ENCODE results near the gene TWF2.

TWF2 gene

DNA sequence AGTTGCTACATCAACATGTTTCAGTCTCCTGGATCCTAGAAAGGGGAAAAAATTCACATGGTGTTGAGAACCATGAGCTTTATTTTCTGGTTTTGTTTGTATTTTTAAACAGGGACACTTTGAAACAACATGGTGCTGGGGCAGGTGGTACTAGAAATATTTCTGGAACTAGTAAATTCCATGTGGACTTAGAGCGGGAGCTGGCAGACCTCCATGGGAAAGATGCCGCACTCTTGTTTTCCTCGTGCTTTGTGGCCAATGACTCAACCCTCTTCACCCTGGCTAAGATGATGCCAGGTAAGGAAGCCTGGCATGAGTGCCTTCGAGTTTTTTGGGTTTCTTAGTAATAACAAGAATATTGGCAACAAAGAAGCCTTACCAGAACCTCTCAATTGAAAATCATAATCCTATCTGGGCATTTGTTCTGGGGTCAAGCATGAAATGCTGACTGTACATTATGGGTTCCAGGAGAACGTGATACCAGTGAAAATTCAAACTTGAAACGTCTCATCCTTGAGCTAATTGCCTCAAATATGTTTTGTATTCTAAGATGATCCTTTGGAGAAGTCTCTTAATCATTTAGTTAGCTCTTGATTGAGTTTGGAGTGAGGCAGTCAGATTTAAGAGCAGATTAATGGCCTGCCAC is 33.1 kb downstream of the TWF2 start:
- Histone ChIP-seq H3K4me3 (replicated peaks; ENCODE audit: insufficient read depth, low read length) (no peak overlapping the region), H3K27me3 (ENCODE audit: insufficient read depth, poor library complexity, severe bottlenecking) (no peaks in the 10 kb centered on the region), H3K27ac (replicated peaks) (peak overlapping the region; percentile 88)
- TF ChIP-seq SPI1 (IDR thresholded peaks at IDR 0.05; ENCODE audit: borderline replicate concordance, low read depth) (no peak), GABPA (IDR thresholded peaks at IDR 0.05; ENCODE audit: low read depth) (no peak)
- TF ChIP-seq, protein P1, sequence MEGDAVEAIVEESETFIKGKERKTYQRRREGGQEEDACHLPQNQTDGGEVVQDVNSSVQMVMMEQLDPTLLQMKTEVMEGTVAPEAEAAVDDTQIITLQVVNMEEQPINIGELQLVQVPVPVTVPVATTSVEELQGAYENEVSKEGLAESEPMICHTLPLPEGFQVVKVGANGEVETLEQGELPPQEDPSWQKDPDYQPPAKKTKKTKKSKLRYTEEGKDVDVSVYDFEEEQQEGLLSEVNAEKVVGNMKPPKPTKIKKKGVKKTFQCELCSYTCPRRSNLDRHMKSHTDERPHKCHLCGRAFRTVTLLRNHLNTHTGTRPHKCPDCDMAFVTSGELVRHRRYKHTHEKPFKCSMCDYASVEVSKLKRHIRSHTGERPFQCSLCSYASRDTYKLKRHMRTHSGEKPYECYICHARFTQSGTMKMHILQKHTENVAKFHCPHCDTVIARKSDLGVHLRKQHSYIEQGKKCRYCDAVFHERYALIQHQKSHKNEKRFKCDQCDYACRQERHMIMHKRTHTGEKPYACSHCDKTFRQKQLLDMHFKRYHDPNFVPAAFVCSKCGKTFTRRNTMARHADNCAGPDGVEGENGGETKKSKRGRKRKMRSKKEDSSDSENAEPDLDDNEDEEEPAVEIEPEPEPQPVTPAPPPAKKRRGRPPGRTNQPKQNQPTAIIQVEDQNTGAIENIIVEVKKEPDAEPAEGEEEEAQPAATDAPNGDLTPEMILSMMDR (IDR thresholded peaks at IDR 0.05; ENCODE audit: insufficient read depth, low read length) = no peak
- DNase-seq (ENCODE audit: low read depth in 1 of 2, low spot score in 1 of 2) = no peak

- Histone ChIP-seq H3K27ac (replicated peaks) (peak overlapping the region; percentile 88), H3K4me3 (replicated peaks; ENCODE audit: insufficient read depth, low read length) (no peak overlapping the region), H3K27me3 (ENCODE audit: insufficient read depth, poor library complexity, severe bottlenecking) (no peaks in the 10 kb centered on the region)
- TF ChIP-seq GABPA (IDR thresholded peaks at IDR 0.05; ENCODE audit: low read depth) (no peak), POLR2AphosphoS5 (IDR thresholded peaks at IDR 0.05; ENCODE audit: low read depth) (no peak), SPI1 (IDR thresholded peaks at IDR 0.05; ENCODE audit: borderline replicate concordance, low read depth) (no peak)
- TF ChIP-seq, protein P2, sequence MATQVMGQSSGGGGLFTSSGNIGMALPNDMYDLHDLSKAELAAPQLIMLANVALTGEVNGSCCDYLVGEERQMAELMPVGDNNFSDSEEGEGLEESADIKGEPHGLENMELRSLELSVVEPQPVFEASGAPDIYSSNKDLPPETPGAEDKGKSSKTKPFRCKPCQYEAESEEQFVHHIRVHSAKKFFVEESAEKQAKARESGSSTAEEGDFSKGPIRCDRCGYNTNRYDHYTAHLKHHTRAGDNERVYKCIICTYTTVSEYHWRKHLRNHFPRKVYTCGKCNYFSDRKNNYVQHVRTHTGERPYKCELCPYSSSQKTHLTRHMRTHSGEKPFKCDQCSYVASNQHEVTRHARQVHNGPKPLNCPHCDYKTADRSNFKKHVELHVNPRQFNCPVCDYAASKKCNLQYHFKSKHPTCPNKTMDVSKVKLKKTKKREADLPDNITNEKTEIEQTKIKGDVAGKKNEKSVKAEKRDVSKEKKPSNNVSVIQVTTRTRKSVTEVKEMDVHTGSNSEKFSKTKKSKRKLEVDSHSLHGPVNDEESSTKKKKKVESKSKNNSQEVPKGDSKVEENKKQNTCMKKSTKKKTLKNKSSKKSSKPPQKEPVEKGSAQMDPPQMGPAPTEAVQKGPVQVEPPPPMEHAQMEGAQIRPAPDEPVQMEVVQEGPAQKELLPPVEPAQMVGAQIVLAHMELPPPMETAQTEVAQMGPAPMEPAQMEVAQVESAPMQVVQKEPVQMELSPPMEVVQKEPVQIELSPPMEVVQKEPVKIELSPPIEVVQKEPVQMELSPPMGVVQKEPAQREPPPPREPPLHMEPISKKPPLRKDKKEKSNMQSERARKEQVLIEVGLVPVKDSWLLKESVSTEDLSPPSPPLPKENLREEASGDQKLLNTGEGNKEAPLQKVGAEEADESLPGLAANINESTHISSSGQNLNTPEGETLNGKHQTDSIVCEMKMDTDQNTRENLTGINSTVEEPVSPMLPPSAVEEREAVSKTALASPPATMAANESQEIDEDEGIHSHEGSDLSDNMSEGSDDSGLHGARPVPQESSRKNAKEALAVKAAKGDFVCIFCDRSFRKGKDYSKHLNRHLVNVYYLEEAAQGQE (IDR thresholded peaks at IDR 0.05; ENCODE audit: insufficient replicate concordance, low read depth) = no peak
- TF ChIP-seq, protein P1 (IDR thresholded peaks at IDR 0.05; ENCODE audit: insufficient read depth, low read length) = no peak
- peak in 1 of 2 experiments; percentile 53 for DNase-seq (ENCODE audit: low read depth in 1 of 2, low spot score in 1 of 2)
These were observed 34.5 kb downstream of the TWF2 start for GRCh38 chr3:52204337-52205073.

GRCh38 chr3:52203701-52204100 is 35.3 kb downstream of the TWF2 start:
- no peak for DNase-seq (ENCODE audit: low read depth in 1 of 2, low spot score in 1 of 2)
- Histone ChIP-seq H3K4me3 (replicated peaks; ENCODE audit: insufficient read depth, low read length) (no peak overlapping the region), H3K27me3 (ENCODE audit: insufficient read depth, poor library complexity, severe bottlenecking) (no peaks in the 10 kb centered on the region), H3K27ac (replicated peaks) (peak overlapping the region; percentile 88)
- TF ChIP-seq SPI1 (IDR thresholded peaks at IDR 0.05; ENCODE audit: borderline replicate concordance, low read depth) (no peak), POLR2AphosphoS5 (IDR thresholded peaks at IDR 0.05; ENCODE audit: low read depth) (no peak), GABPA (IDR thresholded peaks at IDR 0.05; ENCODE audit: low read depth) (no peak)
- TF ChIP-seq, protein P1 (IDR thresholded peaks at IDR 0.05; ENCODE audit: insufficient read depth, low read length) = no peak

DNA sequence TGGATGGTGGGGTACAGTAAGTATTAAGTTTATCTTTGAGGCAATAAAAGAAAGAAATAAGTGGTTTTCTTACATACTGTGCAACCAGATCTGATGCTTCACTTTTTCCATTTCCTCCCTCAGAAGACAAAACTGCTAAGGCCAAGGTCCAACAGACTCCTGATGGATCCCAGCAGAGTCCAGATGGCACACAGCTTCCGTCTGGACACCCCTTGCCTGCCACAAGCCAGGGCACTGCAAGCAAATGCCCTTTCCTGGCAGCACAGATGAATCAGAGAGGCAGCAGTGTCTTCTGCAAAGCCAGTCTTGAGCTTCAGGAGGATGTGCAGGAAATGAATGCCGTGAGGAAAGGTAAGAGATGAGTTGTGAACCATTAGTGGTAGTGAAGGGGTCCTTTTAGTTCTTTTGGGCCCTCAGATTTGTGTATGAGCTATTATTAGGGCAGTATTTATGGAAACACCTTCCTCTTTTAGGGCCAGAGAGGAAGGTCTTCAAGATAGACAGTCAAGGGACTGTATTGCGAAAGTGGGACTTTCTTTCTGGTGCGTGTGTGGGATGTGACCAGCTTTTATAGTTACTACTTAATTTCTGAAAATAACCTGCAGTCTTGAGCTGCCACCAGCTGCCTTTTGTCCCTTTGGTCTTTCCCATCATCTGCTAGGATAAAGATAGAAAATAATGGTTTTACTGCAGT is 36.4 kb downstream of the TWF2 start:
- H3K4me3 ChIP-seq (replicated peaks; ENCODE audit: insufficient read depth, low read length) = peak overlapping the region; percentile 3
- peak; percentile 47; the same call in 1 of the 2 replicates for TF ChIP-seq SPI1 (IDR thresholded peaks at IDR 0.05; ENCODE audit: borderline replicate concordance, low read depth)
- peak; percentile 66 for TF ChIP-seq POLR2AphosphoS5 (IDR thresholded peaks at IDR 0.05; ENCODE audit: low read depth)
- TF ChIP-seq, protein P1 (IDR thresholded peaks at IDR 0.05; ENCODE audit: insufficient read depth, low read length) = no peak
- H3K27me3 ChIP-seq (ENCODE audit: insufficient read depth, poor library complexity, severe bottlenecking) = no peaks in the 10 kb centered on the region
- peak; percentile 77 to 79 for DNase-seq (ENCODE audit: low read depth in 1 of 2, low spot score in 1 of 2)
- H3K27ac ChIP-seq (replicated peaks) = peak overlapping the region; percentile 88
